Measurements from ENCODE around the gene COL4A4. TPM values are rescaled to one million over a fixed set of nuclear protein-coding genes. Genes with fewer than 3 reads are reported as not detected.

COL4A4 gene
- total and polyA plus RNA-seq, 2 donors (not counting 3 experiments of a cell fraction or from before 2014, with no cell fraction given): not detected

DNA sequence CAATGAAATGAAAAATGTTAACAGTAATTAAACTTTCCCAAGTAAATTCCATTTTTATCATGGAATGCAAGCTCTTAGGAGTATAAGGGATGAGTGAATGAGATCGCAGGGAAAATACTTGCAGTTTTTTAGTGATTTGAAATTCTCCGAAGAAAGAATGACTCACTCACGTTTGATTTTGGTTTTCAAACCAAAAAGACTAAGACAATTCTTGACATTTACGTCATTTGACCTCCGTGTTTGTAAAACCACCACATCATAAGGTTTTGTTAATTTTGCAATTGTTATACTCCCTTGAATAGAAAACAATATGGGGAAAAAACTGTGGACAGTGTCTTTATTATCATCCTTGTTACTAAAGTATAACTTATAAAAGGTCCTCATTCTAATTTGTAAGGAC is 29.4 kb downstream of the COL4A4 start:
- no peaks in the 10 kb centered on the region for H3K79me2 ChIP-seq (ENCODE audit: control insufficient read depth, insufficient read depth, low read length)
- H3K27me3 ChIP-seq (ENCODE audit: control insufficient read depth in 2 of 2, insufficient read depth in 2 of 2, low read length in 2 of 2): no peaks in the 10 kb centered on the region
- FAIRE-seq (no peak), DNase-seq (ENCODE audit: low read depth, low spot score) (no peak)
- no TSS peak for BruUV-seq (replicated peaks)
- no peaks in the 10 kb centered on the region for H3K36me3 ChIP-seq (ENCODE audit: control insufficient read depth in 2 of 2, extremely low read depth in 1 of 2, insufficient read depth in 2 of 2, low read length in 2 of 2)
- H2AFZ ChIP-seq (ENCODE audit: low read depth, low read length): no peak overlapping the region
- dilution Hi-C loops (cut with MboI; ENCODE audit: extremely low pct_ligation_motif_present, low sequenced_read_pairs) (no loop called here), intact Hi-C loops (cut with micrococcal nuclease) (loop anchor here (5.0 kb wide), 1 partner anchor 273 kb away; no protein-coding TSS in a partner anchor)
- no peak overlapping the region for H3K9ac ChIP-seq (replicated peaks; ENCODE audit: extremely low read depth, insufficient read depth, low read length)
- H3K9me1 ChIP-seq (replicated peaks; ENCODE audit: control insufficient read depth, extremely low read depth, insufficient read depth, low read length): no peaks in the 10 kb centered on the region
- H3K4me2 ChIP-seq (ENCODE audit: insufficient read depth, low read length): no peak overlapping the region
- TF ChIP-seq MYC (IDR thresholded peaks at IDR 0.05; ENCODE audit: low read depth, low read length) (no peak), POLR2A (IDR thresholded peaks at IDR 0.05; ENCODE audit: low read depth, low read length) (no peak), POLR2AphosphoS5 (IDR thresholded peaks at IDR 0.05; ENCODE audit: insufficient read depth, low read depth, low read length) (no peak)
- no peaks in the 10 kb centered on the region for H3K9me3 ChIP-seq (replicated peaks; ENCODE audit: control insufficient read depth, insufficient read depth, low read length)
- ChIA-PET CTCF (interaction anchor here (1.0 to 6.3 kb wide), 5 partner anchors 9 to 631 kb away, joined by 3 to 104 read pairs (median 3); no protein-coding TSS in a partner anchor), POLR2A (no interaction called here)
- H4K20me1 ChIP-seq (replicated peaks; ENCODE audit: control insufficient read depth, extremely low read depth, insufficient read depth, low read length): no peaks in the 10 kb centered on the region
- H3K27ac ChIP-seq (ENCODE audit: insufficient read depth, low read depth, low read length): no peak overlapping the region
- H3K4me1 ChIP-seq (ENCODE audit: control insufficient read depth, extremely low read depth, insufficient read depth, low read length): no peaks in the 10 kb centered on the region
- H3K4me3 ChIP-seq (replicated peaks in 1 of 3; ENCODE audit: insufficient read depth in 1 of 3, low read depth in 1 of 3, low read length in 3 of 3): no peak overlapping the region

DNA sequence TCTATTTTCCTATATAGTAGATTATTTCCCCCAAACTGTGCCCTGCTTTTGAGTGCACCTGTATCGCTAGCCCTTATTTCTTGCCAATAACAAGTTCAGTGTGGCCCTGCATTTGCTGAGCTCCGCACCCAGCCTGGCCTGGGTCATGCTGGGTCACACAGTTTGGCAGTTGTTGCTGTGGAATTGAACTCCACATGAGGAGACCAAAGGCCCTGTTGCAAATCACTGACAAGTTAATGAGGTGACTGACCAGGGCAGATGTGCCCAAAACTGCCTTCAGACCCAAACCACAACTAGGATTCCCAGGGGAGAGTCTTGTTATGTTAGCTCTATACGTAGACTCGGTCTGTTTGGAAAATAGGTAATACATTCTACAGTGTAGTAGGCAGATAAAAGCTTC is 31.0 kb downstream of the COL4A4 start:
- BruUV-seq (replicated peaks): no TSS peak
- no peak for DNase-seq (ENCODE audit: low read depth, low spot score)
- Histone ChIP-seq H3K9ac (replicated peaks; ENCODE audit: extremely low read depth, insufficient read depth, low read length) (no peak overlapping the region), H3K36me3 (ENCODE audit: control insufficient read depth in 2 of 2, extremely low read depth in 1 of 2, insufficient read depth in 2 of 2, low read length in 2 of 2) (no peaks in the 10 kb centered on the region), H3K4me2 (ENCODE audit: insufficient read depth, low read length) (no peak overlapping the region), H3K27me3 (ENCODE audit: control insufficient read depth in 2 of 2, insufficient read depth in 2 of 2, low read length in 2 of 2) (no peaks in the 10 kb centered on the region), H4K20me1 (replicated peaks; ENCODE audit: control insufficient read depth, extremely low read depth, insufficient read depth, low read length) (no peaks in the 10 kb centered on the region), H3K4me3 (replicated peaks in 1 of 3; ENCODE audit: insufficient read depth in 1 of 3, low read depth in 1 of 3, low read length in 3 of 3) (no peak overlapping the region), H3K4me1 (ENCODE audit: control insufficient read depth, extremely low read depth, insufficient read depth, low read length) (no peaks in the 10 kb centered on the region), H3K27ac (ENCODE audit: insufficient read depth, low read depth, low read length) (no peak overlapping the region), H3K79me2 (ENCODE audit: control insufficient read depth, insufficient read depth, low read length) (no peaks in the 10 kb centered on the region), H3K9me3 (replicated peaks; ENCODE audit: control insufficient read depth, insufficient read depth, low read length) (no peaks in the 10 kb centered on the region), H2AFZ (ENCODE audit: low read depth, low read length) (no peak overlapping the region), H3K9me1 (replicated peaks; ENCODE audit: control insufficient read depth, extremely low read depth, insufficient read depth, low read length) (no peaks in the 10 kb centered on the region)
- TF ChIP-seq, protein P1, sequence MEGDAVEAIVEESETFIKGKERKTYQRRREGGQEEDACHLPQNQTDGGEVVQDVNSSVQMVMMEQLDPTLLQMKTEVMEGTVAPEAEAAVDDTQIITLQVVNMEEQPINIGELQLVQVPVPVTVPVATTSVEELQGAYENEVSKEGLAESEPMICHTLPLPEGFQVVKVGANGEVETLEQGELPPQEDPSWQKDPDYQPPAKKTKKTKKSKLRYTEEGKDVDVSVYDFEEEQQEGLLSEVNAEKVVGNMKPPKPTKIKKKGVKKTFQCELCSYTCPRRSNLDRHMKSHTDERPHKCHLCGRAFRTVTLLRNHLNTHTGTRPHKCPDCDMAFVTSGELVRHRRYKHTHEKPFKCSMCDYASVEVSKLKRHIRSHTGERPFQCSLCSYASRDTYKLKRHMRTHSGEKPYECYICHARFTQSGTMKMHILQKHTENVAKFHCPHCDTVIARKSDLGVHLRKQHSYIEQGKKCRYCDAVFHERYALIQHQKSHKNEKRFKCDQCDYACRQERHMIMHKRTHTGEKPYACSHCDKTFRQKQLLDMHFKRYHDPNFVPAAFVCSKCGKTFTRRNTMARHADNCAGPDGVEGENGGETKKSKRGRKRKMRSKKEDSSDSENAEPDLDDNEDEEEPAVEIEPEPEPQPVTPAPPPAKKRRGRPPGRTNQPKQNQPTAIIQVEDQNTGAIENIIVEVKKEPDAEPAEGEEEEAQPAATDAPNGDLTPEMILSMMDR (IDR thresholded peaks at IDR 0.05; ENCODE audit: extremely low read depth in 1 of 2, insufficient read depth in 1 of 2, low read depth in 1 of 2, low read length in 2 of 2): no peak
- TF ChIP-seq POLR2A (IDR thresholded peaks at IDR 0.05; ENCODE audit: low read depth, low read length) (no peak), FOS (IDR thresholded peaks at IDR 0.05; ENCODE audit: borderline replicate concordance, insufficient read depth, low read length) (no peak)
- TF ChIP-seq, protein P2, sequence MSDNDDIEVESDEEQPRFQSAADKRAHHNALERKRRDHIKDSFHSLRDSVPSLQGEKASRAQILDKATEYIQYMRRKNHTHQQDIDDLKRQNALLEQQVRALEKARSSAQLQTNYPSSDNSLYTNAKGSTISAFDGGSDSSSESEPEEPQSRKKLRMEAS (IDR thresholded peaks at IDR 0.05; ENCODE audit: insufficient read depth, insufficient read length): no peak
- CTCF ChIA-PET: interaction anchor here (1.1 to 6.3 kb wide), 2 partner anchors 105 to 758 kb away, joined by 3 to 104 read pairs; no protein-coding TSS in a partner anchor
- POLR2A ChIA-PET: no interaction called here
- FAIRE-seq: no peak
- dilution Hi-C loops (cut with MboI; ENCODE audit: extremely low pct_ligation_motif_present, low sequenced_read_pairs): no loop called here
- intact Hi-C loops (cut with micrococcal nuclease): loop anchor here (5.0 kb wide), 1 partner anchor 274 kb away; no protein-coding TSS in a partner anchor
